LNCAP (cell line): Measurements from ENCODE around the gene GRK5.

Source experiments
- CTCF ChIP-seq: fragments of 450-650 bp; IDR thresholded peaks from 2 replicates; pipeline ENCODE4 v1.5.1; 2017; ENCODE audit warnings: mild to moderate bottlenecking

Gene GRK5

GRCh38 chr10:119243488-119243887 lies 36.1 kb downstream of the GRK5 start:
- TF ChIP-seq CTCF, result no peak

- no peak for TF ChIP-seq CTCF
Measured at GRCh38 chr10:119243967-119244366, 36.6 kb downstream of the GRK5 start.

GRCh38 chr10:119245272-119245671 lies 37.9 kb downstream of the GRK5 start:
- TF ChIP-seq CTCF, result no peak

GRCh38 chr10:119246862-119247549 lies 39.6 kb downstream of the GRK5 start:
- no peak for TF ChIP-seq CTCF

GRCh38 chr10:119247550-119247894 lies 40.2 kb downstream of the GRK5 start:
- no peak for TF ChIP-seq CTCF

GRCh38 chr10:119248184-119248583 lies 40.8 kb downstream of the GRK5 start:
- no peak for TF ChIP-seq CTCF

GRCh38 chr10:119248681-119249080 lies 41.3 kb downstream of the GRK5 start:
- TF ChIP-seq CTCF, result no peak
